Measurements from ENCODE around the gene KRTAP13-3. TPM values are rescaled to one million over a fixed set of nuclear protein-coding genes. Genes with fewer than 3 reads are reported as not detected.

The KRTAP13-3 gene
- total RNA-seq, 1 experiment from 2014 or later = not detected

GRCh38 chr21:30434033-30434631 lies 8.4 kb upstream of the KRTAP13-3 start:
- no peak overlapping the region for H3K27ac Mint-ChIP-seq (ENCODE audit: unreplicated experiment)
- H3K9me3 ChIP-seq = no peaks in the 10 kb centered on the region
- H3K4me1 Mint-ChIP-seq (ENCODE audit: low read depth, unreplicated experiment) = no peaks in the 10 kb centered on the region

GRCh38 chr21:30430170-30430655 lies 4.5 kb upstream of the KRTAP13-3 start, which contains the start of gene KRTAP13-4:
KRTAP13-4 (plus strand) TSS chr21:30430220; CDS start chr21:30430276, 56 bp downstream.
- CTCF ChIA-PET = no interaction called here
- TF ChIP-seq CTCF (IDR thresholded peaks at IDR 0.05; ENCODE audit: insufficient read depth in 1 of 2, low read depth in 1 of 2, low read length in 1 of 2, severe bottlenecking in 1 of 2, unreplicated experiment in 1 of 2) = no peak
- Histone ChIP-seq H3K9me3 (no peaks in the 10 kb centered on the region), H3K36me3 (ENCODE audit: control insufficient read depth, insufficient read depth, low read length) (no peaks in the 10 kb centered on the region), H3K4me3 (ENCODE audit: low read depth, low read length) (no peak within 1 kb of the TSS), H3K4me1 (no peaks in the 10 kb centered on the region), H3K27me3 (replicated peaks; ENCODE audit: control insufficient read depth, insufficient read depth, low read length) (no peaks in the 10 kb centered on the region)
- no peak within 1 kb of the TSS for H3K27ac Mint-ChIP-seq (ENCODE audit: unreplicated experiment)
- H3K27me3 Mint-ChIP-seq (ENCODE audit: insufficient read depth, unreplicated experiment) = peaks cover 17% of the 10 kb centered on the region
- POLR2A ChIA-PET = no interaction called here
- intact Hi-C loops (cut with micrococcal nuclease; ENCODE audit: unreplicated experiment) = no loop called here
- no peaks in the 10 kb centered on the region for H3K4me1 Mint-ChIP-seq (ENCODE audit: low read depth, unreplicated experiment)
- H3K36me3 Mint-ChIP-seq (ENCODE audit: insufficient read depth, unreplicated experiment) = no peaks in the 10 kb centered on the region
- no peaks in the 10 kb centered on the region for H3K9me3 Mint-ChIP-seq (ENCODE audit: unreplicated experiment)
- no peak within 1 kb of the TSS for H3K4me3 Mint-ChIP-seq (ENCODE audit: unreplicated experiment)
- DNase-seq = no peak
- no TSS peak for BruUV-seq (replicated peaks)

More at GRCh38 chr21:30434033-30434631, 8.4 kb upstream of the KRTAP13-3 start:
- peak; percentile 41 to 54 for DNase-seq
- peaks cover 10% of the 10 kb centered on the region for H3K27me3 Mint-ChIP-seq (ENCODE audit: insufficient read depth, unreplicated experiment)
- intact Hi-C loops (cut with micrococcal nuclease; ENCODE audit: unreplicated experiment) = loop anchor here (1.0 kb wide), 1 partner anchor 93 kb away; no protein-coding TSS in a partner anchor
- H3K4me3 ChIP-seq (ENCODE audit: low read depth, low read length) = no peak overlapping the region
- no peaks in the 10 kb centered on the region for H3K36me3 Mint-ChIP-seq (ENCODE audit: insufficient read depth, unreplicated experiment)
- no peaks in the 10 kb centered on the region for H3K36me3 ChIP-seq (ENCODE audit: control insufficient read depth, insufficient read depth, low read length)
- POLR2A ChIA-PET = no interaction called here
- peak; percentile 52 to 62 for TF ChIP-seq CTCF (IDR thresholded peaks at IDR 0.05; ENCODE audit: insufficient read depth in 1 of 2, low read depth in 1 of 2, low read length in 1 of 2, severe bottlenecking in 1 of 2, unreplicated experiment in 1 of 2)
- H3K4me3 Mint-ChIP-seq (ENCODE audit: unreplicated experiment) = no peak overlapping the region
- BruUV-seq (replicated peaks) = no TSS peak
- CTCF ChIA-PET = interaction anchor here (0.8 to 1.0 kb wide), 2 partner anchors 25 to 95 kb away, joined by 3 to 4 read pairs; no protein-coding TSS in a partner anchor
- 0 out of 2 replicates have a peak, but pooled peaks cover 9% of the 10 kb centered on the region for H3K4me1 ChIP-seq
- H3K9me3 Mint-ChIP-seq (ENCODE audit: unreplicated experiment) = no peaks in the 10 kb centered on the region
- no peaks in the 10 kb centered on the region for H3K27me3 ChIP-seq (replicated peaks; ENCODE audit: control insufficient read depth, insufficient read depth, low read length)

DNA sequence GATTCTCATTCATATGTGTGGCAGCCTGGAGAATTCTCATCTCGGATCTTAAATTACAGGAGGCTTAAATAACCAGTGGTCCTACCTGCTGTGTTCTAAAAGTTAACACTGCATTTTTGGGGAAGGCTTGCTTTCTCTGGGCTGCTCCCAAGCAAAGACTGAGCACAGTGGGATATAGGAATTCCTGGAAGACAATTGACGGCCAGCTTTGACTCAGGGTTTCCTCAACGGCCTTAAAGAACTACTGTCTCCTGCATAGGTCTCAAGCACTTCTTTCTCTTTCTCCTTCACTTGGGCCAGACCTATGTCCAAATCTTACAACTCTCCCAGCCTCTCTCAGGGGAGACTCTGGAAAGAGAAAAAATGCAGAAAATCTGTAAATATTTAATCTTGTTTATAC lies 1.0 kb upstream of the KRTAP13-3 start:
- no peaks in the 10 kb centered on the region for H3K4me1 ChIP-seq
- Mint-ChIP-seq H3K27ac (ENCODE audit: unreplicated experiment) (no peak overlapping the region), H3K27me3 (ENCODE audit: insufficient read depth, unreplicated experiment) (peaks cover 17% of the 10 kb centered on the region), H3K4me3 (ENCODE audit: unreplicated experiment) (no peak overlapping the region), H3K36me3 (ENCODE audit: insufficient read depth, unreplicated experiment) (no peaks in the 10 kb centered on the region), H3K4me1 (ENCODE audit: low read depth, unreplicated experiment) (no peaks in the 10 kb centered on the region), H3K9me3 (ENCODE audit: unreplicated experiment) (no peaks in the 10 kb centered on the region)
- ChIA-PET POLR2A (no interaction called here), CTCF (no interaction called here)
- H3K9me3 ChIP-seq = no peaks in the 10 kb centered on the region
- H3K36me3 ChIP-seq (ENCODE audit: control insufficient read depth, insufficient read depth, low read length) = no peaks in the 10 kb centered on the region
- no peak for DNase-seq
- no peak overlapping the region for H3K4me3 ChIP-seq (ENCODE audit: low read depth, low read length)
- intact Hi-C loops (cut with micrococcal nuclease; ENCODE audit: unreplicated experiment) = no loop called here
- no peaks in the 10 kb centered on the region for H3K27me3 ChIP-seq (replicated peaks; ENCODE audit: control insufficient read depth, insufficient read depth, low read length)
- no peak for TF ChIP-seq CTCF (IDR thresholded peaks at IDR 0.05; ENCODE audit: insufficient read depth in 1 of 2, low read depth in 1 of 2, low read length in 1 of 2, severe bottlenecking in 1 of 2, unreplicated experiment in 1 of 2)
- no TSS peak for BruUV-seq (replicated peaks)

Data from Caco-2 (cell line).